K562 (cell line): ENCODE data around the gene FKBP8. TPM values are rescaled to one million over a fixed set of nuclear protein-coding genes. Genes with fewer than 3 reads are reported as not detected.
A peak's percentile ranks its signal among the peaks of the same experiment; 100 is the strongest.

Experiments used
- BHLHE40 ChIP-seq: IDR thresholded peaks from 2 replicates; pipeline ENCODE4 v1.6.1; 2011; ENCODE audit warnings: low read length, improper control_type of control experiment
- KAT8 ChIP-seq: fragments of 450-650 bp; IDR thresholded peaks from 2 replicates; pipeline ENCODE4 v1.6.1; 2016; ENCODE audit warnings: low read depth, mild to moderate bottlenecking
- MIER1 ChIP-seq: fragments of 450-650 bp; IDR thresholded peaks from 2 replicates; pipeline ENCODE4 v1.6.1; 2016; ENCODE audit warnings: antibody characterized with exemption, mild to moderate bottlenecking, low read depth
- NFATC3 ChIP-seq: fragments of 450-650 bp; IDR thresholded peaks from 2 replicates; pipeline ENCODE4 v1.6.1; 2017; ENCODE audit warnings: mild to moderate bottlenecking
- PHB ChIP-seq: fragments of 250-450 bp; sonication (Bioruptor Pico); IDR thresholded peaks from 2 replicates; pipeline ENCODE4 v1.5.0; 2021
- POLR2A ChIP-seq: fragments of 450-650 bp; conservative IDR thresholded peaks from 2 replicates; pipeline ENCODE4 v1.6.1; 2016
- RBBP5 ChIP-seq: fragments of 200-600 bp; sonication (generic); IDR thresholded peaks from 2 replicates; pipeline ENCODE4 v1.6.1; 2012; ENCODE audit warnings: borderline replicate concordance, mild to moderate bottlenecking, low read length, control low read depth, inconsistent platforms; ENCODE audit not compliant: insufficient read depth, poor library complexity, severe bottlenecking
- SP1 ChIP-seq: sonication (generic); formaldehyde crosslinking; IDR thresholded peaks from 2 replicates; pipeline ENCODE4 v1.8.1; 2022; ENCODE audit warnings: mild to moderate bottlenecking, missing genetic modification reagents
- ZNF398 ChIP-seq: fragments of 250-450 bp; sonication (Bioruptor Pico); IDR thresholded peaks from 2 replicates; pipeline ENCODE4 v1.8.0; 2021; ENCODE audit warnings: moderate library complexity, mild to moderate bottlenecking, inconsistent platforms
- ZNF551 ChIP-seq: fragments of 250-450 bp; sonication (Bioruptor Pico); IDR thresholded peaks from 2 replicates; pipeline ENCODE4 v1.5.0; 2021; ENCODE audit warnings: mild to moderate bottlenecking, moderate library complexity
- polyA plus RNA-seq, 8 experiments: library from polyadenylated mRNA; depleted of rRNA in 4 of 8; stranded (reverse) in 5 of 8; unstranded in 3 of 8; fragments of >200 nt; fragmentation: Nextera tagmentation in 2 of 8; fragmentation: Illumina TruSeq in 1 of 8; extraction: Ambion mirVana in 2 of 8; extraction: Trizol in 1 of 8; gene quantifications; 2 replicates each; pipeline versions ENCODE4 v1.2.1 to v1.2.3, GENCODE V29; 2011 to 2014; ENCODE audit warnings: inconsistent platforms in 1 of 8, missing spikeins in 1 of 8
- total RNA-seq, 7 experiments: library from RNA; depleted of rRNA in 6 of 7; stranded (reverse); fragments of >200 nt in 6 of 7; fragmentation: Illumina TruSeq in 2 of 7; extraction: Trizol in 2 of 7; gene quantifications; 2 replicates each; pipeline versions ENCODE4 v1.2.1 to v1.2.3, GENCODE V29; 2011 to 2021; ENCODE audit warnings: low replicate concordance in 1 of 7
- TF ChIP-seq, protein P1 (sequence below): fragments of 250-450 bp; sonication (Bioruptor Pico); IDR thresholded peaks from 2 replicates; pipeline ENCODE4 v1.6.1; 2021; ENCODE audit warnings: mild to moderate bottlenecking
- TF ChIP-seq, protein P2 (sequence below), 2 experiments: IDR thresholded peaks; 2 replicates each; pipeline ENCODE4 v1.6.1; 2012; ENCODE audit warnings: improper control_type of control experiment in 2 of 2, low read depth in 2 of 2, low read length in 2 of 2, borderline replicate concordance in 1 of 2
- TF ChIP-seq, protein P3 (sequence below): fragments of 450-650 bp; IDR thresholded peaks from 2 replicates; pipeline ENCODE4 v1.6.1; 2016; ENCODE audit warnings: low read depth

The FKBP8 gene
- total and polyA plus RNA-seq, 9 of the 15 experiments (the other 6 are each of a cell fraction or from before 2014, with no cell fraction given): 0.46 to 236 (median 104) TPM

DNA sequence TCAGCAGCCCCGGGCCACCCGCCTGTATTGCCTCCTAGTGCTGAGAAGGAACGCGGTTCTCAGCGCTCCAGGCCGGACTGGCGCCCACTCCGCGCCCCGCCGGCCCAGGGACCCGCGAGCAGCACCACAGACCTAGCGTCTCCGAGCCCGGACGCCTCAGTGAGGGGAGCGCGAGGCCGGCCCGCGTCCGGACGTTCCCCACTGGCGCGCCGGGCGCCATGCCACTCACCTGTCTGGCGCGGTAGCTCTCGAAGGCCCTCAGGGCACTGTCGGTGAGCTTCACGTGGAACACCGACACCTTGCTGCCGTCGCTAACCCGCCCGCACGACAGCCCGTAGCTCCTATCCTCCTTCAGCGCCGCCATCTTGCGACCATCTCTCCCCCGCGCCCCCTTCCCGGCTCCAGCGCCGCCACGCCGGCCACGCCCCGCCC, 21.7 kb downstream of the FKBP8 start, which contains the start of gene ELL (continued):
- no peak for TF ChIP-seq ZNF398 (CRISPR knock-in tag)
- TF ChIP-seq, protein P1, sequence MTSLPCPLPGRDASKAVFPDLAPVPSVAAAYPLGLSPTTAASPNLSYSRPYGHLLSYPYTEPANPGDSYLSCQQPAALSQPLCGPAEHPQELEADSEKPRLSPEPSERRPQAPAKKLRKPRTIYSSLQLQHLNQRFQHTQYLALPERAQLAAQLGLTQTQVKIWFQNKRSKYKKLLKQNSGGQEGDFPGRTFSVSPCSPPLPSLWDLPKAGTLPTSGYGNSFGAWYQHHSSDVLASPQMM (CRISPR knock-in tag): no peak
- TF ChIP-seq PHB (CRISPR knock-in tag): 0 out of 2 replicates have a peak, but pooled peaks have one; percentile 58
- no peak for TF ChIP-seq MIER1
- TF ChIP-seq, protein P2, sequence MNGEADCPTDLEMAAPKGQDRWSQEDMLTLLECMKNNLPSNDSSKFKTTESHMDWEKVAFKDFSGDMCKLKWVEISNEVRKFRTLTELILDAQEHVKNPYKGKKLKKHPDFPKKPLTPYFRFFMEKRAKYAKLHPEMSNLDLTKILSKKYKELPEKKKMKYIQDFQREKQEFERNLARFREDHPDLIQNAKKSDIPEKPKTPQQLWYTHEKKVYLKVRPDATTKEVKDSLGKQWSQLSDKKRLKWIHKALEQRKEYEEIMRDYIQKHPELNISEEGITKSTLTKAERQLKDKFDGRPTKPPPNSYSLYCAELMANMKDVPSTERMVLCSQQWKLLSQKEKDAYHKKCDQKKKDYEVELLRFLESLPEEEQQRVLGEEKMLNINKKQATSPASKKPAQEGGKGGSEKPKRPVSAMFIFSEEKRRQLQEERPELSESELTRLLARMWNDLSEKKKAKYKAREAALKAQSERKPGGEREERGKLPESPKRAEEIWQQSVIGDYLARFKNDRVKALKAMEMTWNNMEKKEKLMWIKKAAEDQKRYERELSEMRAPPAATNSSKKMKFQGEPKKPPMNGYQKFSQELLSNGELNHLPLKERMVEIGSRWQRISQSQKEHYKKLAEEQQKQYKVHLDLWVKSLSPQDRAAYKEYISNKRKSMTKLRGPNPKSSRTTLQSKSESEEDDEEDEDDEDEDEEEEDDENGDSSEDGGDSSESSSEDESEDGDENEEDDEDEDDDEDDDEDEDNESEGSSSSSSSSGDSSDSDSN (IDR thresholded peaks at IDR 0.05; ENCODE audit: borderline replicate concordance in 1 of 2, low read depth in 2 of 2, low read length in 2 of 2): peak; percentile 39 to 79; a peak in 3 of 4 replicates
- peak; percentile 92 for TF ChIP-seq POLR2A
- no peak for TF ChIP-seq BHLHE40
- TF ChIP-seq KAT8: no peak
- TF ChIP-seq NFATC3: no peak
- TF ChIP-seq RBBP5: peak; percentile 85
- TF ChIP-seq, protein P3, sequence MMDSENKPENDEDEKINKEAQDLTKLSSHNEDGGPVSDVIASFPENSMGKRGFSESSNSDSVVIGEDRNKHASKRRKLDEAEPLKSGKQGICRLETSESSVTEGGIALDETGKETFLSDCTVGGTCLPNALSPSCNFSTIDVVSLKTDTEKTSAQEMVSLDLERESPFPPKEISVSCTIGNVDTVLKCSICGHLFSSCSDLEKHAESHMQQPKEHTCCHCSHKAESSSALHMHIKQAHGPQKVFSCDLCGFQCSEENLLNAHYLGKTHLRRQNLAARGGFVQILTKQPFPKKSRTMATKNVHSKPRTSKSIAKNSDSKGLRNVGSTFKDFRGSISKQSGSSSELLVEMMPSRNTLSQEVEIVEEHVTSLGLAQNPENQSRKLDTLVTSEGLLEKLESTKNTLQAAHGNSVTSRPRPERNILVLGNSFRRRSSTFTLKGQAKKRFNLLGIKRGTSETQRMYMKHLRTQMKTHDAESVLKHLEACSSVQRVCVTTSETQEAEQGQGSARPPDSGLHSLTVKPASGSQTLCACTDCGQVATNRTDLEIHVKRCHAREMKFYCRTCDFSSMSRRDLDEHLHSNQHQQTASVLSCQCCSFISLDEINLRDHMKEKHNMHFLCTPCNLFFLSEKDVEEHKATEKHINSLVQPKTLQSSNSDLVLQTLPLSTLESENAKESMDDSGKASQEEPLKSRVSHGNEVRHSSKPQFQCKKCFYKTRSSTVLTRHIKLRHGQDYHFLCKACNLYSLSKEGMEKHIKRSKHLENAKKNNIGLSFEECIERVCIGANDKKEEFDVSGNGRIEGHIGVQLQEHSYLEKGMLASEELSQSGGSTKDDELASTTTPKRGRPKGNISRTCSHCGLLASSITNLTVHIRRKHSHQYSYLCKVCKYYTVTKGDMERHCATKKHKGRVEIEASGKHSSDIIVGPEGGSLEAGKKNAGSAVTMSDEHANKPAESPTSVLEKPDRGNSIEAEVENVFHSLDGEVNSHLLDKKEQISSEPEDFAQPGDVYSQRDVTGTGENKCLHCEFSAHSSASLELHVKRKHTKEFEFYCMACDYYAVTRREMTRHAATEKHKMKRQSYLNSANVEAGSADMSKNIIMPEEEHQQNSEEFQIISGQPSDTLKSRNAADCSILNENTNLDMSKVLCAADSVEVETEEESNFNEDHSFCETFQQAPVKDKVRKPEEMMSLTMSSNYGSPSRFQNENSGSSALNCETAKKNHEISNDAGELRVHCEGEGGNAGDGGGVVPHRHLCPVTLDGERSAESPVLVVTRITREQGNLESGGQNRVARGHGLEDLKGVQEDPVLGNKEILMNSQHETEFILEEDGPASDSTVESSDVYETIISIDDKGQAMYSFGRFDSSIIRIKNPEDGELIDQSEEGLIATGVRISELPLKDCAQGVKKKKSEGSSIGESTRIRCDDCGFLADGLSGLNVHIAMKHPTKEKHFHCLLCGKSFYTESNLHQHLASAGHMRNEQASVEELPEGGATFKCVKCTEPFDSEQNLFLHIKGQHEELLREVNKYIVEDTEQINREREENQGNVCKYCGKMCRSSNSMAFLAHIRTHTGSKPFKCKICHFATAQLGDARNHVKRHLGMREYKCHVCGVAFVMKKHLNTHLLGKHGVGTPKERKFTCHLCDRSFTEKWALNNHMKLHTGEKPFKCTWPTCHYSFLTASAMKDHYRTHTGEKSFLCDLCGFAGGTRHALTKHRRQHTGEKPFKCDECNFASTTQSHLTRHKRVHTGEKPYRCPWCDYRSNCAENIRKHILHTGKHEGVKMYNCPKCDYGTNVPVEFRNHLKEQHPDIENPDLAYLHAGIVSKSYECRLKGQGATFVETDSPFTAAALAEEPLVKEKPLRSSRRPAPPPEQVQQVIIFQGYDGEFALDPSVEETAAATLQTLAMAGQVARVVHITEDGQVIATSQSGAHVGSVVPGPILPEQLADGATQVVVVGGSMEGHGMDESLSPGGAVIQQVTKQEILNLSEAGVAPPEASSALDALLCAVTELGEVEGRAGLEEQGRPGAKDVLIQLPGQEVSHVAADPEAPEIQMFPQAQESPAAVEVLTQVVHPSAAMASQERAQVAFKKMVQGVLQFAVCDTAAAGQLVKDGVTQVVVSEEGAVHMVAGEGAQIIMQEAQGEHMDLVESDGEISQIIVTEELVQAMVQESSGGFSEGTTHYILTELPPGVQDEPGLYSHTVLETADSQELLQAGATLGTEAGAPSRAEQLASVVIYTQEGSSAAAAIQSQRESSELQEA: no peak
- TF ChIP-seq ZNF551 (CRISPR knock-in tag): no peak
- TF ChIP-seq SP1: no peak
